ENCODE measurements around the gene CCDC157.
"Not testable (repeated sequence)": the region's sequence is repeated elsewhere in the genome, so short reads cannot be mapped to it uniquely, and the experiment has no call there.

Gene CCDC157

GRCh38 chr22:30325724-30326254 lies 31.0 kb upstream of the CCDC157 start:
- DNase-seq (ENCODE audit: low read depth): no peak

GRCh38 chr22:30326255-30326705 lies 30.5 kb upstream of the CCDC157 start:
- no peak for DNase-seq (ENCODE audit: low read depth)

GRCh38 chr22:30326706-30327362 lies 30.0 kb upstream of the CCDC157 start, which contains the start of gene TBC1D10A:
Gene TBC1D10A, minus strand, starts transcription at chr22:30326941. Its CDS starts 60 bp downstream, at chr22:30326881.
- peak; percentile 88 for DNase-seq (ENCODE audit: low read depth)

- DNase-seq (ENCODE audit: low read depth): no peak
These were observed 28.9 kb upstream of the CCDC157 start for GRCh38 chr22:30327864-30328345.

GRCh38 chr22:30328466-30329049 lies 28.2 kb upstream of the CCDC157 start:
- DNase-seq (ENCODE audit: low read depth): no peak

- no peak for DNase-seq (ENCODE audit: low read depth)
These were observed 24.3 kb upstream of the CCDC157 start for GRCh38 chr22:30332551-30332950.

GRCh38 chr22:30332994-30333706 lies 23.7 kb upstream of the CCDC157 start:
- no peak for DNase-seq (ENCODE audit: low read depth)

- no peak for DNase-seq (ENCODE audit: low read depth)
These were observed 23.1 kb upstream of the CCDC157 start for GRCh38 chr22:30333707-30334087.

- no peak for DNase-seq (ENCODE audit: low read depth)
These were observed 22.2 kb upstream of the CCDC157 start for GRCh38 chr22:30334646-30335045.

GRCh38 chr22:30335236-30335635 lies 21.6 kb upstream of the CCDC157 start:
- no peak for DNase-seq (ENCODE audit: low read depth)

- DNase-seq (ENCODE audit: low read depth): no peak
These were observed 19.9 kb upstream of the CCDC157 start for GRCh38 chr22:30336752-30337460.

GRCh38 chr22:30337461-30337778 lies 19.4 kb upstream of the CCDC157 start:
- DNase-seq (ENCODE audit: low read depth): no peak

GRCh38 chr22:30338341-30338740 lies 18.5 kb upstream of the CCDC157 start:
- not testable (repeated sequence) for DNase-seq (ENCODE audit: low read depth)

- DNase-seq (ENCODE audit: low read depth): no peak
These were observed 18.0 kb upstream of the CCDC157 start for GRCh38 chr22:30338802-30339201.

- DNase-seq (ENCODE audit: low read depth): no peak
These were observed 15.7 kb upstream of the CCDC157 start for GRCh38 chr22:30340911-30341685.

GRCh38 chr22:30344447-30345200 lies 12.2 kb upstream of the CCDC157 start:
- no peak for DNase-seq (ENCODE audit: low read depth)

- no peak for DNase-seq (ENCODE audit: low read depth)
These were observed 9.4 kb upstream of the CCDC157 start for GRCh38 chr22:30347255-30347892.

- no peak for DNase-seq (ENCODE audit: low read depth)
These were observed 8.4 kb upstream of the CCDC157 start for GRCh38 chr22:30348404-30348803.

GRCh38 chr22:30348809-30349208 lies 8.0 kb upstream of the CCDC157 start:
- no peak for DNase-seq (ENCODE audit: low read depth)

GRCh38 chr22:30351226-30351625 lies 5.6 kb upstream of the CCDC157 start:
- DNase-seq (ENCODE audit: low read depth): no peak
